Measurements from ENCODE around the gene ZNF844. TPM values are rescaled to one million over a fixed set of nuclear protein-coding genes. Genes with fewer than 3 reads are reported as not detected.

Gene ZNF844
- total and polyA plus RNA-seq, 10 of the 15 experiments (the other 5 are each of a cell fraction or from before 2014, with no cell fraction given), result 0.16 to 1.1 (median 0.70) TPM

GRCh38 chr19:12090807-12091206 is 26.3 kb downstream of the ZNF844 start (continued):
- TF ChIP-seq ZBTB4 (CRISPR knock-in tag; IDR thresholded peaks at IDR 0.05), result no peak
- 0 out of 2 replicates have a peak, but pooled peaks have one; percentile 22 for TF ChIP-seq YY1 (IDR thresholded peaks at IDR 0.05; ENCODE audit: low read depth, low read length)

- Histone ChIP-seq H3K36me3 (ENCODE audit: control insufficient read depth in 2 of 2, insufficient read depth in 2 of 2, low read length in 1 of 2) (no peaks in the 10 kb centered on the region), H3K9ac (ENCODE audit: control insufficient read depth, insufficient read depth, low read length) (peak overlapping the region; percentile 71), H3K9me3 (replicated peaks; ENCODE audit: control insufficient read depth, insufficient read depth, low read length) (peaks cover 4% of the 10 kb centered on the region; the same call in 2 of the 3 replicates), H3K4me1 (ENCODE audit: control insufficient read depth, insufficient read depth, low read length) (no peaks in the 10 kb centered on the region), H3K4me3 (peak overlapping the region; percentile 52), H3K4me2 (ENCODE audit: control insufficient read depth, insufficient read depth) (peak overlapping the region; percentile 65), H3K27ac (ENCODE audit: control insufficient read depth, insufficient read depth) (peak overlapping the region; percentile 68), H3K27me3 (replicated peaks in 1 of 2; ENCODE audit: control insufficient read depth in 2 of 2, insufficient read depth in 2 of 2, low read length in 1 of 2) (no peaks in the 10 kb centered on the region), H2AFZ (ENCODE audit: control insufficient read depth, low read depth, low read length) (peak overlapping the region; percentile 72), H4K20me1 (ENCODE audit: control insufficient read depth, insufficient read depth) (no peaks in the 10 kb centered on the region), H3K79me2 (ENCODE audit: control insufficient read depth, insufficient read depth, low read length) (no peaks in the 10 kb centered on the region)
- SMC1A ChIA-PET (ENCODE audit: uncharacterized antibody, unreplicated experiment), result interaction anchor here (2.0 kb wide), 1 partner anchor 168 kb away, joined by 5 read pairs; the partner anchor contains the start of gene ZNF700
- CTCF ChIA-PET, result interaction anchor here (2.4 to 4.1 kb wide), 3 partner anchors 45 to 168 kb away, joined by 22 to 33 read pairs (median 26); partner anchors contain the start of genes ZNF20 and ZNF700
- intact Hi-C loops (cut with micrococcal nuclease; ENCODE audit: unreplicated experiment) (no loop called here), in situ Hi-C loops (cut with MboI) (no loop called here)
- peak; percentile 16 for DNase-seq (ENCODE audit: low read depth, low spot score)
- 1% methylated on average over 53 of the region's 53 CpGs for WGBS (ENCODE audit: insufficient coverage, insufficient replicate concordance, low lambda C conversion rate, missing lambda C conversion rate)
- TSS peak; percentile 87 for BruUV-seq (replicated peaks)
- FAIRE-seq, result no peak
- POLR2A ChIA-PET, result interaction anchor here (0.5 to 0.6 kb wide), 2 partner anchors 206 to 787 kb away, joined by 3 read pairs; no protein-coding TSS in a partner anchor
- RAD21 ChIA-PET (ENCODE audit: unreplicated experiment), result no interaction called here
- peak; percentile 74 for ATAC-seq
- TF ChIP-seq GABPA (IDR thresholded peaks at IDR 0.05; ENCODE audit: low read depth) (no peak), HDAC6 (IDR thresholded peaks at IDR 0.05; ENCODE audit: unreplicated experiment) (no peak), SKIL (IDR thresholded peaks at IDR 0.05; ENCODE audit: low read depth, poor library complexity, severe bottlenecking) (no peak), PKNOX1 (IDR thresholded peaks at IDR 0.05) (peak; percentile 96), EP300 (IDR thresholded peaks at IDR 0.05; ENCODE audit: borderline replicate concordance in 1 of 2, control insufficient read depth in 1 of 2, low read depth in 2 of 2, low read length in 2 of 2) (no peak), TCF3 (IDR thresholded peaks at IDR 0.05; ENCODE audit: borderline replicate concordance, insufficient read depth, low read depth, low read length) (no peak), ZNF274 (IDR thresholded peaks at IDR 0.05; ENCODE audit: insufficient read depth, insufficient read length) (no peak), POU2F2 (IDR thresholded peaks at IDR 0.05; ENCODE audit: borderline replicate concordance, low read depth, low read length) (no peak), SP1 (IDR thresholded peaks at IDR 0.05; ENCODE audit: low read depth, low read length) (peak; percentile 32), CHD2 (IDR thresholded peaks at IDR 0.05; ENCODE audit: borderline replicate concordance, low read depth, low read length) (no peak), IKZF1 (conservative IDR thresholded peaks at IDR 0.05) (peak; percentile 24; the same call in 1 of the 2 replicates), EZH2 (IDR thresholded peaks at IDR 0.05; ENCODE audit: borderline replicate concordance, control insufficient read depth, low read depth, low read length) (no peak)
These were observed 27.7 kb downstream of the ZNF844 start for GRCh38 chr19:12092065-12092867.
